SU-DHL-6 (cell line): Measurements from ENCODE around the gene WIPF1.

ENCODE experiments used
- H2AFZ ChIP-seq: fragments of 200-600 bp; sonication (generic); 2 replicates; pipeline ENCODE4 v1.6.1; 2014; ENCODE audit warnings: low read depth, mild to moderate bottlenecking, moderate library complexity, mixed read lengths, antibody characterized with exemption, low read length; ENCODE audit not compliant: severe bottlenecking
- H3F3A ChIP-seq: fragments of 200-600 bp; shearing (Covaris generic); 2 replicates; pipeline ENCODE4 v1.6.0; 2016; ENCODE audit warnings: antibody characterized with exemption, mild to moderate bottlenecking; ENCODE audit not compliant: insufficient read depth
- H3K27ac ChIP-seq: fragments of 200-600 bp; sonication (generic); 2 replicates; pipeline ENCODE4 v1.5.1; 2016; ENCODE audit warnings: low read depth, mild to moderate bottlenecking, low read length, moderate library complexity, mixed read lengths
- H3K27me3 ChIP-seq: fragments of 200-600 bp; sonication (generic), shearing (Covaris generic); 2 replicates; pipeline ENCODE4 v1.6.0; 2014; ENCODE audit warnings: mild to moderate bottlenecking, low read length
- H3K36me3 ChIP-seq: fragments of 200-600 bp; sonication (generic); 2 replicates; pipeline ENCODE4 v1.6.1; 2014; ENCODE audit warnings: mild to moderate bottlenecking, low read length, mixed read lengths
- H3K4me2 ChIP-seq: fragments of 300-600, 200-600 bp; shearing (Covaris generic), sonication (generic); 2 replicates; pipeline ENCODE4 v1.6.0; 2014; ENCODE audit warnings: low read length, low read depth, mild to moderate bottlenecking; ENCODE audit not compliant: poor library complexity, severe bottlenecking
- H3K4me3 ChIP-seq: fragments of 200-600 bp; sonication (generic); 2 replicates; pipeline ENCODE4 v1.5.1; 2014; ENCODE audit warnings: antibody characterized with exemption, low read length, mild to moderate bottlenecking, mixed read lengths; ENCODE audit not compliant: insufficient read depth, poor library complexity, severe bottlenecking
- H3K79me2 ChIP-seq: fragments of 200-600 bp; sonication (generic); 2 replicates; pipeline ENCODE4 v1.6.1; 2014; ENCODE audit warnings: mild to moderate bottlenecking, low read length, moderate library complexity; ENCODE audit not compliant: insufficient read depth
- H3K9ac ChIP-seq: fragments of 200-600 bp; sonication (generic); 2 replicates; pipeline ENCODE4 v1.7.0; 2014; ENCODE audit warnings: mild to moderate bottlenecking, low read length
- H3K9me2 ChIP-seq: fragments of 200-600 bp; sonication (generic); replicated peaks from 2 replicates; pipeline ENCODE4 v1.6.1; 2014; ENCODE audit warnings: low read length; ENCODE audit not compliant: insufficient read depth
- H3K9me3 ChIP-seq: fragments of 200-600 bp; sonication (generic); 2 replicates; pipeline ENCODE4 v1.6.1; 2014; ENCODE audit warnings: low read length, mixed read lengths; ENCODE audit not compliant: insufficient read depth
- H4K20me1 ChIP-seq: fragments of 200-600 bp; sonication (generic); 2 replicates; pipeline ENCODE4 v1.6.1; 2014; ENCODE audit warnings: low read depth, mild to moderate bottlenecking, antibody characterized with exemption, low read length, moderate library complexity, mixed read lengths
- EZH2phosphoT487 ChIP-seq: fragments of 200-600 bp; sonication (generic), shearing (Covaris generic); conservative IDR thresholded peaks from 2 replicates; pipeline ENCODE4 v1.6.1; 2018; ENCODE audit warnings: mild to moderate bottlenecking, antibody characterized with exemption, low read length, moderate library complexity, mixed read lengths
- TF ChIP-seq, protein P1 (sequence below): fragments of 200-600 bp; sonication (generic); IDR thresholded peaks from one replicate; pipeline ENCODE4 v1.5.1; 2017; ENCODE audit warnings: antibody characterized with exemption, mild to moderate bottlenecking, low read length, moderate library complexity; ENCODE audit not compliant: insufficient read depth, poor library complexity, severe bottlenecking

WIPF1 gene

DNA sequence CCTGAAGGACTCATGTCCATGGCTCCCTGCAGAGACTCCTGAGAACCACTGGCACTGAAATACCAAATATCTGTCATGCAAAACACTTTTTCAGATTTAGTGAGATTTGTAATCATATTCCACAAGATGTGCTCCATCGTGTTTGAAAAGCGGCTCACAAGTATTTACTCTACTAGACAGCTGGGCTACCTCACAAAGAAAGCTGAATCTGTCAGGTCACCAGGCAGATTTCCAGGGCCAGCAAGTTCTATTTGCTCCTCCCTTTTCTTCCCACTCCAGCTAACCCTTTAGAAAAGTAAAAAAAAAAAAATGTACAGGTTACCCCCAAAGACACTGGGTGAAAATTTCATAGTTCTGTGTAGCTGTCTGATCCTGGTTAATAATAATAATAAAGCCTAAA, 22.9 kb downstream of the WIPF1 start:
- Histone ChIP-seq H3K27ac (no peak overlapping the region), H3K36me3 (peaks cover 75% of the 10 kb centered on the region), H3K9me3 (no peaks in the 10 kb centered on the region), H3K27me3 (no peaks in the 10 kb centered on the region), H2AFZ (no peak overlapping the region), H3K4me2 (no peak overlapping the region), H3K4me3 (no peak overlapping the region), H3K9ac (no peak overlapping the region), H3K9me2 (no peaks in the 10 kb centered on the region), H4K20me1 (peaks cover 5% of the 10 kb centered on the region; the same call in 1 of the 2 replicates), H3F3A (peaks cover 14% of the 10 kb centered on the region; the same call in 1 of the 2 replicates), H3K79me2 (peaks cover 14% of the 10 kb centered on the region)
- TF ChIP-seq, protein P1, sequence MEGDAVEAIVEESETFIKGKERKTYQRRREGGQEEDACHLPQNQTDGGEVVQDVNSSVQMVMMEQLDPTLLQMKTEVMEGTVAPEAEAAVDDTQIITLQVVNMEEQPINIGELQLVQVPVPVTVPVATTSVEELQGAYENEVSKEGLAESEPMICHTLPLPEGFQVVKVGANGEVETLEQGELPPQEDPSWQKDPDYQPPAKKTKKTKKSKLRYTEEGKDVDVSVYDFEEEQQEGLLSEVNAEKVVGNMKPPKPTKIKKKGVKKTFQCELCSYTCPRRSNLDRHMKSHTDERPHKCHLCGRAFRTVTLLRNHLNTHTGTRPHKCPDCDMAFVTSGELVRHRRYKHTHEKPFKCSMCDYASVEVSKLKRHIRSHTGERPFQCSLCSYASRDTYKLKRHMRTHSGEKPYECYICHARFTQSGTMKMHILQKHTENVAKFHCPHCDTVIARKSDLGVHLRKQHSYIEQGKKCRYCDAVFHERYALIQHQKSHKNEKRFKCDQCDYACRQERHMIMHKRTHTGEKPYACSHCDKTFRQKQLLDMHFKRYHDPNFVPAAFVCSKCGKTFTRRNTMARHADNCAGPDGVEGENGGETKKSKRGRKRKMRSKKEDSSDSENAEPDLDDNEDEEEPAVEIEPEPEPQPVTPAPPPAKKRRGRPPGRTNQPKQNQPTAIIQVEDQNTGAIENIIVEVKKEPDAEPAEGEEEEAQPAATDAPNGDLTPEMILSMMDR: no peak
- no peak for TF ChIP-seq EZH2phosphoT487

DNA sequence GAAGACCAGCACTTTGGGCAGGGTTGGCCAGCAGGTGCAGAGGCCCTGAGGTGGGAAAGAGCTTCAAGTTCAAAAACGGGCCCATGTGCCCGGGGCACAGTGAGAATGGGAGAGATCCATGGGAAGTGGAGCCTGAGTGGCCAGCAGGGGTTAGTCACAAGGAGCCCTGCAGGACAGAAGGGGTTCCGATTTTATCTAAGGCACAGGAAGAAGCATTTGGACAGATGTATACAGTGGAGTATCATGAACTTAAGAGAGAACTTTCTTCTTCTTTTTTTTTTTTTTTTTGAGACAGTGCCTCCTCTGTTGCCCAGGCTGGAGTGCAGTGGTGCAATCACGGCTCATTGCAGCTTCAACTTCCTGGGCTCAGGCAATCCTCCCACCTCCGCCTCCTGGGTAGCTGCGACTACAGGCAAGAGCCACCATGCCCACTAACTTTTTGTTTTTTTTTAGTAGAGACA, 24.0 kb downstream of the WIPF1 start:
- no peak overlapping the region for H3K9ac ChIP-seq
- H3K9me3 ChIP-seq: no peaks in the 10 kb centered on the region
- no peak overlapping the region for H3K27ac ChIP-seq
- H3F3A ChIP-seq: peaks cover 12% of the 10 kb centered on the region; the same call in 1 of the 2 replicates
- no peaks in the 10 kb centered on the region for H3K27me3 ChIP-seq
- no peak overlapping the region for H2AFZ ChIP-seq
- H4K20me1 ChIP-seq: peaks cover 5% of the 10 kb centered on the region; the same call in 1 of the 2 replicates
- no peak for TF ChIP-seq EZH2phosphoT487
- TF ChIP-seq, protein P1: no peak
- H3K36me3 ChIP-seq: peaks cover 73% of the 10 kb centered on the region
- no peak overlapping the region for H3K4me2 ChIP-seq
- H3K79me2 ChIP-seq: peaks cover 14% of the 10 kb centered on the region
- H3K9me2 ChIP-seq: no peaks in the 10 kb centered on the region
- H3K4me3 ChIP-seq: no peak overlapping the region

DNA sequence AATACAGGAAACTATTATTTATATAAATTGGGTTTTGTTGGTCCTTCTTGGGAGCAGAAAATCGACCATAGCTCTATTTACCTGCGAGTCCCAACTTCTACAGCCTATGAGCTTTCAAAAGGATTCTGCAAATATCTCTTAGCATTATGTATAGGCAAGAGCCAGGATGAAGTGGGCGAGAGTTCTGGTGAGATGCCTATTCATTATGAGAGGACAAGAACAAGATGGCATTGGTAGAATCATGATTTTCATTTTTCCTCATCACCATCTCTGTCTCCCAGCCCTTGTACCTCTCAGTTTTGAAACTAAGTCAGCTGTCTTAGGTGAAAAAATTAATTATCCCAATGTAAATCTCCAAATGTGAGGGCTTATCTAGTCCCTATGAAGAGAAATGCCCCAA, 25.0 kb downstream of the WIPF1 start:
- H3K27me3 ChIP-seq: no peaks in the 10 kb centered on the region
- no peaks in the 10 kb centered on the region for H3K9me3 ChIP-seq
- H3K79me2 ChIP-seq: peaks cover 14% of the 10 kb centered on the region
- no peak overlapping the region for H2AFZ ChIP-seq
- peaks cover 72% of the 10 kb centered on the region for H3K36me3 ChIP-seq
- 0 out of 2 replicates have a peak, but pooled peaks cover 5% of the 10 kb centered on the region for H4K20me1 ChIP-seq
- no peak overlapping the region for H3K4me3 ChIP-seq
- H3F3A ChIP-seq: 0 out of 2 replicates have a peak, but pooled peaks cover 6% of the 10 kb centered on the region
- no peak overlapping the region for H3K4me2 ChIP-seq
- no peaks in the 10 kb centered on the region for H3K9me2 ChIP-seq
- TF ChIP-seq, protein P1: no peak
- no peak for TF ChIP-seq EZH2phosphoT487
- no peak overlapping the region for H3K27ac ChIP-seq
- no peak overlapping the region for H3K9ac ChIP-seq
